Endothelial cell of umbilical vein (primary cell): ENCODE data around the gene XNDC1N. TPM values are rescaled to one million over a fixed set of nuclear protein-coding genes. Genes with fewer than 3 reads are reported as not detected.

Experiments
- BruUV-seq: library from RNA; stranded (reverse); fragments of 400-500 nt; replicated peaks from 2 replicates; lab custom pipeline; 2021; lab: Mats Ljungman, UMichigan
- CTCF ChIA-PET: fragments of 300-600, 350-600 bp; sonication (Branson Sonifier 250); formaldehyde crosslinking; loops from one replicate; lab custom pipeline; 2021; ENCODE audit warnings: antibody characterized with exemption, inconsistent platforms; lab: Charles Lee
- POLR2A ChIA-PET: fragments of 300-600, 350-600 bp; sonication (Branson Sonifier 250); formaldehyde crosslinking; loops from one replicate; lab custom pipeline; 2021; ENCODE audit warnings: antibody characterized with exemption, inconsistent platforms; lab: Charles Lee
- DNase-seq: peaks from one replicate; pipeline ENCODE4 v3.0.0-alpha.2; 2011; ENCODE audit warnings: low read depth, low spot score
- FAIRE-seq: peaks from 2 replicates; lab custom pipeline; 2011; peaks lifted over from hg19 to GRCh38; lab: Jason Lieb, UNC
- H2AFZ ChIP-seq: 2 replicates; pipeline ENCODE4 v1.6.0; 2012; ENCODE audit warnings: low read depth, low read length, control low read depth, inconsistent platforms
- H3K27ac ChIP-seq: 2 replicates; pipeline ENCODE4 v1.5.1; 2011; ENCODE audit warnings: low read depth, mild to moderate bottlenecking, control low read depth, low read length, moderate library complexity; ENCODE audit not compliant: insufficient read depth
- H3K27me3 ChIP-seq, 2 experiments: 2 replicates each; pipeline versions ENCODE4 v1.6.0 to v1.6.1; 2011; ENCODE audit warnings: low read length in 2 of 2, mixed read lengths in 1 of 2; ENCODE audit not compliant: control insufficient read depth in 2 of 2, insufficient read depth in 2 of 2
- H3K36me3 ChIP-seq, 2 experiments: 2 replicates in 1 of 2; 3 replicates in 1 of 2; pipeline ENCODE4 v1.5.1; 2011; ENCODE audit warnings: low read length in 2 of 2, mild to moderate bottlenecking in 1 of 2, moderate library complexity in 1 of 2; ENCODE audit not compliant: control insufficient read depth in 2 of 2, insufficient read depth in 2 of 2; ENCODE audit errors: extremely low read depth in 1 of 2
- H3K4me1 ChIP-seq: 3 replicates; pipeline ENCODE4 v1.5.1; 2011; ENCODE audit warnings: mild to moderate bottlenecking, low read length; ENCODE audit not compliant: control insufficient read depth, insufficient read depth; ENCODE audit errors: extremely low read depth
- H3K4me2 ChIP-seq: 2 replicates; pipeline ENCODE4 v1.6.1; 2011; ENCODE audit warnings: low read length, control low read depth, mixed read lengths; ENCODE audit not compliant: insufficient read depth
- H3K4me3 ChIP-seq, 3 experiments: fragments of 200-600 bp in 1 of 3; sonication (generic), shearing (Covaris generic) in 1 of 3; replicated peaks in 1 of 3; 2 replicates each; pipeline ENCODE4 v1.5.1; 2011 to 2016; ENCODE audit warnings: control low read depth in 3 of 3, low read length in 3 of 3, mild to moderate bottlenecking in 2 of 3, inconsistent platforms in 1 of 3, low read depth in 1 of 3, moderate library complexity in 1 of 3; ENCODE audit not compliant: insufficient read depth in 1 of 3
- H3K79me2 ChIP-seq: 2 replicates; pipeline ENCODE4 v1.6.0; 2012; ENCODE audit warnings: low read length, inconsistent platforms; ENCODE audit not compliant: control insufficient read depth, insufficient read depth
- H3K9ac ChIP-seq: replicated peaks from 2 replicates; pipeline ENCODE3; 2011; ENCODE audit warnings: low read length, control low read depth; ENCODE audit not compliant: insufficient read depth; ENCODE audit errors: extremely low read depth
- H3K9me1 ChIP-seq: replicated peaks from 3 replicates; pipeline ENCODE4 v1.6.0; 2011; ENCODE audit warnings: mild to moderate bottlenecking, low read length; ENCODE audit not compliant: control insufficient read depth, insufficient read depth; ENCODE audit errors: extremely low read depth
- H3K9me3 ChIP-seq: replicated peaks from 2 replicates; pipeline ENCODE4 v1.5.1; 2012; ENCODE audit warnings: low read length, inconsistent platforms; ENCODE audit not compliant: control insufficient read depth, insufficient read depth
- H4K20me1 ChIP-seq: replicated peaks from 2 replicates; pipeline ENCODE3; 2011; ENCODE audit warnings: mild to moderate bottlenecking, low read length; ENCODE audit not compliant: control insufficient read depth, insufficient read depth; ENCODE audit errors: extremely low read depth
- CTCF ChIP-seq, 2 donors: IDR thresholded peaks; 1 replicate in 1 of 2; 2 replicates in 1 of 2; pipeline ENCODE4 v1.5.1; 2011; ENCODE audit warnings: low read length in 2 of 2, mild to moderate bottlenecking in 2 of 2, moderate library complexity in 2 of 2, control low read depth in 1 of 2, inconsistent platforms in 1 of 2, low read depth in 1 of 2; ENCODE audit not compliant: insufficient read depth in 1 of 2; ENCODE audit errors: extremely low read depth in 1 of 2
- EZH2 ChIP-seq: IDR thresholded peaks from 2 replicates; pipeline ENCODE4 v1.6.1; 2012; ENCODE audit warnings: borderline replicate concordance, low read depth, mild to moderate bottlenecking, moderate library complexity, low read length, inconsistent platforms; ENCODE audit not compliant: severe bottlenecking
- FOS ChIP-seq: IDR thresholded peaks from 2 replicates; pipeline ENCODE4 v1.6.1; 2011; ENCODE audit warnings: mild to moderate bottlenecking, low read length, moderate library complexity, borderline replicate concordance; ENCODE audit not compliant: insufficient read depth
- GATA2 ChIP-seq: IDR thresholded peaks from 2 replicates; pipeline ENCODE4 v1.7.0; 2011; ENCODE audit warnings: low read depth, mild to moderate bottlenecking, moderate library complexity, mixed read lengths, low read length; ENCODE audit not compliant: insufficient read length, insufficient read depth
- JUN ChIP-seq: IDR thresholded peaks from 2 replicates; pipeline ENCODE4 v1.6.1; 2011; ENCODE audit warnings: borderline replicate concordance, low read depth; ENCODE audit not compliant: insufficient read length, insufficient read depth
- MAX ChIP-seq: IDR thresholded peaks from 2 replicates; pipeline ENCODE4 v1.6.1; 2011; ENCODE audit not compliant: insufficient read depth, insufficient read length
- MYC ChIP-seq: IDR thresholded peaks from one replicate; pipeline ENCODE4 v1.6.1; 2011; ENCODE audit warnings: mild to moderate bottlenecking, low read depth, low read length
- POLR2A ChIP-seq: IDR thresholded peaks from 2 replicates; pipeline ENCODE4 v1.6.1; 2012; ENCODE audit warnings: low read depth, mild to moderate bottlenecking, control low read depth, low read length
- POLR2AphosphoS5 ChIP-seq: IDR thresholded peaks from 2 replicates; pipeline ENCODE4 v1.6.1; 2012; ENCODE audit warnings: low read depth, mild to moderate bottlenecking, control low read depth, low read length, moderate library complexity; ENCODE audit not compliant: insufficient read depth
- dilution Hi-C: fragments of 300-500 bp; cut with MboI; formaldehyde crosslinking; loops from one replicate; pipeline ENCODE4 v1.15.0; 2019; ENCODE audit warnings: low sequenced_read_pairs; ENCODE audit not compliant: extremely low pct_ligation_motif_present
- intact Hi-C: fragments of 100-400 bp; cut with micrococcal nuclease; formaldehyde crosslinking; loops from one replicate; pipeline ENCODE4 v1.10.0; 2022
- polyA plus RNA-seq, 4 experiments: library from polyadenylated mRNA; depleted of rRNA in 3 of 4; stranded (reverse) in 3 of 4; unstranded in 1 of 4; fragments of >200 nt; gene quantifications; 2 replicates each; pipeline versions ENCODE4 v1.2.1 to v1.2.3, GENCODE V29; 2011 to 2012; ENCODE audit warnings: missing spikeins in 1 of 4
- total RNA-seq: library from RNA; stranded (reverse); gene quantifications from 2 replicates; pipeline ENCODE4 v1.2.3, GENCODE V29; 2021

XNDC1N gene
- total and polyA plus RNA-seq, 2 donors (not counting 3 experiments of a cell fraction or from before 2014, with no cell fraction given), result 3.5 to 9.0 TPM

GRCh38 chr11:71949034-71949433 is 20.6 kb upstream of the XNDC1N start:
- dilution Hi-C loops (no loop called here), intact Hi-C loops (no loop called here)
- no peak overlapping the region for H3K9ac ChIP-seq
- no peaks in the 10 kb centered on the region for H3K9me3 ChIP-seq
- no peaks in the 10 kb centered on the region for H3K27me3 ChIP-seq
- peak overlapping the region; percentile 29 for H3K27ac ChIP-seq
- H4K20me1 ChIP-seq, result no peaks in the 10 kb centered on the region
- FAIRE-seq, result no peak
- ChIA-PET POLR2A (interaction anchor here (0.9 kb wide), 1 partner anchor 20 kb away, joined by 17 read pairs; the partner anchor contains the start of genes RNF121 and XNDC1N), CTCF (interaction anchor here (0.6 to 1.4 kb wide), 6 partner anchors 10 to 85 kb away, joined by 3 to 10 read pairs (median 4); partner anchors contain the start of genes RNF121 and XNDC1N)
- peaks cover 51% of the 10 kb centered on the region for H3K4me1 ChIP-seq
- DNase-seq, result no peak
- H3K4me2 ChIP-seq, result no peak overlapping the region
- H3K9me1 ChIP-seq, result no peaks in the 10 kb centered on the region
- no peak for TF ChIP-seq MAX
- TF ChIP-seq JUN, result no peak
- TF ChIP-seq FOS, result no peak
- TF ChIP-seq GATA2, result no peak
- no peak for TF ChIP-seq POLR2A
- TF ChIP-seq MYC, result no peak
- no peak for TF ChIP-seq CTCF (IDR thresholded peaks at IDR 0.05; ENCODE audit: extremely low read depth in 1 of 2, insufficient read depth in 1 of 2, low read depth in 1 of 2, low read length in 2 of 2)
- no peak for TF ChIP-seq EZH2
- no peak for TF ChIP-seq POLR2AphosphoS5
- H2AFZ ChIP-seq, result no peak overlapping the region
- H3K79me2 ChIP-seq, result peaks cover 83% of the 10 kb centered on the region
- BruUV-seq, result no TSS peak
- H3K4me3 ChIP-seq, result no peak overlapping the region
- H3K36me3 ChIP-seq, result no peaks in the 10 kb centered on the region
